RWPE1 (cell line): Measurements from ENCODE around the gene TBC1D22A.

Source experiments
- CTCF ChIA-PET: fragments of 350-600 bp; sonication (Branson Sonifier 250); formaldehyde crosslinking; extraction: SDS; loops from one replicate; lab custom pipeline; 2021; lab: Yijun Ruan, JAX
- POLR2A ChIA-PET: fragments of 400-600 bp; formaldehyde crosslinking; extraction: SDS; loops from one replicate; lab custom pipeline; 2020; ENCODE audit warnings: antibody characterized with exemption; ENCODE audit not compliant: low non-redundant PET; lab: Yijun Ruan, JAX
- DNase-seq: peaks from one replicate; pipeline ENCODE4 v3.0.0; 2012; ENCODE audit warnings: low spot score
- H3K27ac ChIP-seq: fragments of 450-650 bp; 2 replicates; pipeline ENCODE4 v1.5.1; 2017
- TF ChIP-seq, protein P1 (sequence below): fragments of 450-650 bp; conservative IDR thresholded peaks from 2 replicates; pipeline ENCODE4 v1.5.1; 2017; ENCODE audit warnings: low read depth, mild to moderate bottlenecking

The TBC1D22A gene

DNA sequence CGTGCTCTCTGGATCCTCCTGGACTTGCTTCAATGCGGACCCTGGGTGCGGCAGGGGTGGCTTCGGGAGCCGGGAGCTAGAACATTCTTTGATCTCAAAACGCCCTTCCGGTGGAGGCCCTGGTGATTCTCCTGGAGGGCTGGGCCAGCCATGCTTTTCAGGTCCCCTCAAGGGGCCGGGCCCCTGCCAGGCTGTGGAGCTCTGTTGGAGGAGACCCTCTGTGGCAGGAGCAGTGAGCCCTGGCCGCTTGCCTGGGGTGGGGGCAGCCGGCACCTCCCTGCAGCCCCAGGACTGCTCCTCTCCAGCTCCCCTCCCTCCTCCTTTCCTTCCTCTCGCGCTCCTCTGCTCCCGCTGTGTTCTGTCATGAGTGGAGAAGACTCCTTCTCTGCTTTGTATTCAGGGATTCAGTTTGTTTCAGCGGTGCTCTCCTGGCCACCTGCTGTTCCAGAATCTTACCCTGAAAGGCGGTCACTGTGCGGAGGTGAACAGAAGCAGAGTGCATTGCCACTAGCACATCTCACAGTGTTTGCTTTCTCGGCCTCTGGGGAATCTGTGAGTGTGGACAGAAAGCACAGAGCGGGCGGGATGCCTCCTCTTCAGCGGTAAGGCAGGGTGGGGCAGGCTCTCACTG, 289.1 kb downstream of the TBC1D22A start:
- ChIA-PET CTCF (no interaction called here), POLR2A (no interaction called here)
- DNase-seq = no peak
- H3K27ac ChIP-seq = no peak overlapping the region
- TF ChIP-seq, protein P1, sequence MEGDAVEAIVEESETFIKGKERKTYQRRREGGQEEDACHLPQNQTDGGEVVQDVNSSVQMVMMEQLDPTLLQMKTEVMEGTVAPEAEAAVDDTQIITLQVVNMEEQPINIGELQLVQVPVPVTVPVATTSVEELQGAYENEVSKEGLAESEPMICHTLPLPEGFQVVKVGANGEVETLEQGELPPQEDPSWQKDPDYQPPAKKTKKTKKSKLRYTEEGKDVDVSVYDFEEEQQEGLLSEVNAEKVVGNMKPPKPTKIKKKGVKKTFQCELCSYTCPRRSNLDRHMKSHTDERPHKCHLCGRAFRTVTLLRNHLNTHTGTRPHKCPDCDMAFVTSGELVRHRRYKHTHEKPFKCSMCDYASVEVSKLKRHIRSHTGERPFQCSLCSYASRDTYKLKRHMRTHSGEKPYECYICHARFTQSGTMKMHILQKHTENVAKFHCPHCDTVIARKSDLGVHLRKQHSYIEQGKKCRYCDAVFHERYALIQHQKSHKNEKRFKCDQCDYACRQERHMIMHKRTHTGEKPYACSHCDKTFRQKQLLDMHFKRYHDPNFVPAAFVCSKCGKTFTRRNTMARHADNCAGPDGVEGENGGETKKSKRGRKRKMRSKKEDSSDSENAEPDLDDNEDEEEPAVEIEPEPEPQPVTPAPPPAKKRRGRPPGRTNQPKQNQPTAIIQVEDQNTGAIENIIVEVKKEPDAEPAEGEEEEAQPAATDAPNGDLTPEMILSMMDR = no peak

DNA sequence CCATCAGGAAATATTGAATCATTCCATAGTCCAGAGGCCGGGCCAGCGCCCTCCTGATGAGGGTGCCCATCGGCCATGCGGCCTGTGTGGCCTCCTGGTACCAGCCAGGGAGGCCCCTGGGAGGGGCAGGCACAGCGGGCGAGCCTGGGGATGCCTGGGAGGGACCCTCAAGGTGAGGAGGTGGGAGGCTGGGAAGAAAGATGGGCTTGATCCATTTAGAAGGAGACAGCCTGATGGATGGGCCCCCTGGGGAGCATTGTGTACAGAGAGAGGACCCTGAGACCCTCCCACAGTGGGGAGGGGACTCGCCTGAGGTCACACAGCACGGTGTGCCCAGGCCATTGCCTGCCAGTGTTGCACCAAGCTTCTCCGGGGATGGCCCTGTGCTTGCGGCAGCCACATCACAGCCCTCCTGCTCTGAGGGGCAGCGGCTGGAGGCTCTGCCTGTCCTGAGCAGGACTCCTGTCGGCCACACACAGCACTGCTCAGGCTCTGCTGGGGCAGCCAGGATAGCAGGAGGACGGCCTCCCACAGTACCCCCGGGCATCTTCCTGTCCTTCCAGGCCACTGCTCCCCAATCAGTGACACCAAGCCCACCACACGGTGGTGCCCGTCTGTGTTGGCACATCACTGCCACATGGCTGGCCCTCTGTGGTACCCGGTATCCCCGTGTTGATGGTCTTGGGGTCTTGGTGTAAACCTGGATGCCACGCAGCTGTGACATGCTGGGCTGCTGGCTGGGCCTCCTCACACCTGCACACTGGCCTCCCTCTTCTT, 290.0 kb downstream of the TBC1D22A start:
- ChIA-PET CTCF (no interaction called here), POLR2A (no interaction called here)
- no peak overlapping the region for H3K27ac ChIP-seq
- no peak for DNase-seq
- TF ChIP-seq, protein P1 = no peak

DNA sequence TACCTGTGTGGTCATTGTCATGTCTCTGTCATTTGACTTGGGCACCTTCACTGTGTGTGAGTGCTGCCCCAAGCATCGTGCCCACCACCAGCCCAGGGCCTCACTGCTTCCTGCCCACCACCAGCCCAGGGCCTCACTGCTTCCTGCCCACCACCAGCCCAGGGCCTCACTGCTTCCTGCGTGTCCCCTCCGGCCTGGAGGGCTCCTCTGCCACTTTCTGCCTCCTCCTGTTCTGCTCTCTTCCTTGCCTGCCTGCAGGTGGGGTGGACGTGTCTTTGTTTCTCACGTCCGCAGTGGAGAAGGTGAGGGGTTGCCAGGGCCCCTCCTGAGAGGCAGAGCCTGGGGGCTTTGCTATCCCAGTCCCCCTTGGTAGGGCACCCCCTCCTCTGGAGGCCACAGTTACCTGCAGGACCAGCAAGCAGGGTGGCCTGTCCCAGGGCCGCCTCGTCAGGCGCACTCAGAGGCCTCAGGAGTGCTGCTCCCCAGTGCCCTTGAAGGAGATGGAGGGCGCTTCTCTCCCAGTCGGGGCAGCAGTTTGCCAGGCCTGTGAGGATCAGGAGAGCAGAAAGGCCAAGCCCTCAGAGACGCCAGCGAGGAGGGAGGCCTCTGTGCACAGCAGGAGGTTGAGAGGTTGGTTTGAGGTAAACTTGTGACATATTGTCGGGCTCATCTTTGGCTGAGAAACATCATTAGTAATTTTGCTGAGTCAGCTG, 290.7 kb downstream of the TBC1D22A start:
- DNase-seq = no peak
- H3K27ac ChIP-seq = no peak overlapping the region
- TF ChIP-seq, protein P1 = no peak
- CTCF ChIA-PET = no interaction called here
- POLR2A ChIA-PET = no interaction called here

DNA sequence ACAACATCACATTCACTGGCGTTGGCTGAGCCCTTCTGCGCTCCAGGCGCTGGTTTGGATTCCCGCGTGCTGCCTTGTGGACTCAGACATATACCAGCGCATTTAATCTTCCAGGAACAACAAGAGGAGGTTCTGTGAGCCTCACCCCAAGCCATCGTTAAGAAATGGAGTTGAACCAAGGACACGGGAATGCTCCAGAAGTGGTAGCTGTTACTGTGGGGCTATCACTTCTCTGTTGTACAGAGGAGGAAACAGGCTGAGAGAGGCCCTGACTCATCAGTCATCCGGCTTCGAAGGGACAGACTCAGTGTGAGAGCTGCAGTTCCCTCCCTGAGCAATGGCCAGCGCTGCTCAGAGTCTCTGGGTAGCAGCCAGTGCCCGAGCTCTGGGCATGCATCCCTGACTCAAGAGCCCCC, 291.3 kb downstream of the TBC1D22A start:
- POLR2A ChIA-PET = no interaction called here
- DNase-seq = no peak
- CTCF ChIA-PET = no interaction called here
- TF ChIP-seq, protein P1 = no peak
- no peak overlapping the region for H3K27ac ChIP-seq

DNA sequence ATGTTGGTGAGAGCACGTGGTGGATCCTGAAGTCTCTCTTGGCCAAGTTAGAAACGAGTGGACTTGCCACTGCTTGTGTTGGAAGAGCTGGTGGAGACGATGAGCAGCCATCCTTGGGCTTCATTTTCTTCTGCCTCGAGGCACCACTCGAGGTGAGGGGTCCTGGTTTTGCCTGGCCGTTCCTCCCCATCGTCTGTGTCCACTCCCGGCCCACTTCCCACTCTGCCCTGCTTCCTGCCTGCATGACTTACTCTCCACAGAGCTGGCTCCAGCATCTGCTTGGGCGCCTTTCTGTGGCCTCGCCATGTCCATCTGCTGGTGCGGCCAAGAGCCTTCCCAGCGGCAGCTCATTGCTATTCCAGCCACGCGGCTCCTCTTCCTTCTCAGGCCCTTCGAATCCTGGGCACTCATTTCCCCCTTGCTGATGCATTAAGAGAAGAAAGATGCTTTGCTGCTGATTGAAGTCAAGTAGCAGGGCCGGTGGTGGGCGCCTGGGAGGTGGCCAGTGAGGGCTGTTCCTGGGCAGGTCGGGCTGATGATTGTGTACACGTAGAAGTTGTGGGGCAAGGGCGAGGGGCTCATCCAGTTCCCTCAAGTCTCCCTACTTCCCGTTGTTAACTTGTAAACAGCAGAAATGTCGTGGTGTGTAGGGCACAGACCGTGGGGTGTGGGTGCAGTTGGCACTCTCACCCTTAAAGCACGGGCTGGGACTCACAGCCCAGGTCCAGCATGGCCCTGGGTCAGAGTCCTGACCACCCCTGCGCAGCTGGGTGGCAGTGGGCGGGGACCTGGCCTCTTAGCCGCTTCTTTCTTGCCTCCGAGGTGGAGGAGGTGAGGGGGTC, 292.0 kb downstream of the TBC1D22A start:
- TF ChIP-seq, protein P1 = no peak
- CTCF ChIA-PET = no interaction called here
- no peak overlapping the region for H3K27ac ChIP-seq
- DNase-seq = no peak
- POLR2A ChIA-PET = no interaction called here

DNA sequence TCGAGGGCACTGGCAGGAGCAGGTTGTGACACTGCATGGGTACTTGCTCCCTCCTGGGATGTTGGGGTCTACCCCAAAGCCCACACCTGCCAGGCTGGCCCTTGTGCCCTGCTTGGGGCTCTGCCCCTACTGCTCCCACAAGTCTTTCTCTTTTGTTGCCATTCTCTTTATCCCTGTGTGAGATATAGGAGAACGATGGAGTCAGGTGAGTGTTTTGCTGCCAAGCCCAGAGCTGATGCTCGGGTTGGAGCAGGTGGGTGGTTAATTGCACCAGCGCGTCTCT, 292.6 kb downstream of the TBC1D22A start:
- TF ChIP-seq, protein P1 = no peak
- no peak overlapping the region for H3K27ac ChIP-seq
- DNase-seq = no peak
- ChIA-PET POLR2A (no interaction called here), CTCF (no interaction called here)
